GM12878 (cell line): ENCODE data around the gene XRN2. TPM values are rescaled to one million over a fixed set of nuclear protein-coding genes. Genes with fewer than 3 reads are reported as not detected.

Experiments
- ATAC-seq: fragments of 200-7000 bp; cut with Tn5 transposase; 3 replicates; pipeline ENCODE4 v1.9.1; 2020; ENCODE audit warnings: mild to moderate bottlenecking, moderate library complexity
- BruUV-seq: library from RNA; stranded (reverse); fragments of 400-500 nt; replicated peaks from 2 replicates; lab custom pipeline; 2021; lab: Mats Ljungman, UMichigan
- CTCF ChIA-PET: fragments of 300-600 bp; sonication (Branson Sonifier 250); formaldehyde crosslinking; extraction: SDS; loops from one replicate; lab custom pipeline; 2021; ENCODE audit warnings: inconsistent platforms; lab: Yijun Ruan, JAX
- POLR2A ChIA-PET: fragments of 350-600 bp; formaldehyde crosslinking; extraction: SDS; loops from one replicate; lab custom pipeline; 2021; ENCODE audit warnings: inconsistent platforms; lab: Charles Lee
- RAD21 ChIA-PET: fragments of 300-600 bp; sonication (Branson Sonifier 250); formaldehyde crosslinking; loops from one replicate; lab custom pipeline; 2023; ENCODE audit warnings: antibody characterized with exemption; ENCODE audit not compliant: unreplicated experiment; lab: Charles Lee
- SMC1A ChIA-PET: fragments of 300-600 bp; sonication (Branson Sonifier 250); formaldehyde crosslinking; loops from one replicate; lab custom pipeline; 2023; ENCODE audit not compliant: unreplicated experiment, uncharacterized antibody; lab: Charles Lee
- DNase-seq: peaks from one replicate; pipeline ENCODE4 v3.0.0-alpha.2; 2011; ENCODE audit warnings: low read depth, low spot score
- FAIRE-seq: peaks from 3 replicates; lab custom pipeline; 2011; peaks lifted over from hg19 to GRCh38; lab: Jason Lieb, UNC
- H2AFZ ChIP-seq: 2 replicates; pipeline ENCODE4 v1.6.0; 2011; ENCODE audit warnings: low read depth, low read length, control low read depth; ENCODE audit not compliant: control insufficient read depth
- H3K27ac ChIP-seq: 2 replicates; pipeline ENCODE4 v1.5.1; 2011; ENCODE audit warnings: control low read depth; ENCODE audit not compliant: control insufficient read depth, insufficient read depth
- H3K27me3 ChIP-seq, 2 experiments: replicated peaks in 1 of 2; 2 replicates each; pipeline versions ENCODE4 v1.6.0 to v1.6.1; 2011; ENCODE audit warnings: low read length in 1 of 2; ENCODE audit not compliant: control insufficient read depth in 2 of 2, insufficient read depth in 2 of 2
- H3K36me3 ChIP-seq, 2 experiments: 2 replicates each; pipeline ENCODE4 v1.5.1; 2011; ENCODE audit warnings: low read length in 1 of 2; ENCODE audit not compliant: control insufficient read depth in 2 of 2, insufficient read depth in 2 of 2
- H3K4me1 ChIP-seq: 2 replicates; pipeline ENCODE4 v1.6.1; 2011; ENCODE audit warnings: mild to moderate bottlenecking, low read length, moderate library complexity, mixed read lengths; ENCODE audit not compliant: control insufficient read depth, insufficient read depth
- H3K4me2 ChIP-seq: 2 replicates; pipeline ENCODE4 v1.6.0; 2011; ENCODE audit warnings: control low read depth; ENCODE audit not compliant: control insufficient read depth, insufficient read depth
- H3K4me3 ChIP-seq: fragments of 200-600 bp; sonication (generic); 2 replicates; pipeline ENCODE4 v1.5.1; 2016
- H3K79me2 ChIP-seq: 2 replicates; pipeline ENCODE4 v1.6.0; 2011; ENCODE audit warnings: low read length; ENCODE audit not compliant: control insufficient read depth, insufficient read depth
- H3K9ac ChIP-seq: 2 replicates; pipeline ENCODE4 v1.8.0; 2011; ENCODE audit warnings: low read length, control low read depth, mixed read lengths; ENCODE audit not compliant: control insufficient read depth, insufficient read depth
- H3K9me3 ChIP-seq: replicated peaks from 3 replicates; pipeline ENCODE4 v1.5.1; 2011; ENCODE audit warnings: mild to moderate bottlenecking, low read length; ENCODE audit not compliant: control insufficient read depth, insufficient read depth
- H4K20me1 ChIP-seq: 2 replicates; pipeline ENCODE4 v1.6.0; 2011; ENCODE audit not compliant: control insufficient read depth, insufficient read depth
- ELK1 ChIP-seq: IDR thresholded peaks from 2 replicates; pipeline ENCODE4 v1.6.1; 2012; ENCODE audit warnings: low read depth, low read length, improper control_type of control experiment
- STAT3 ChIP-seq: IDR thresholded peaks from 2 replicates; pipeline ENCODE4 v1.6.1; 2011; ENCODE audit warnings: low read depth, low read length, improper control_type of control experiment
- TBL1XR1 ChIP-seq: IDR thresholded peaks from 2 replicates; pipeline ENCODE4 v1.6.1; 2012; ENCODE audit warnings: low read depth, low read length, improper control_type of control experiment
- ZNF274 ChIP-seq: IDR thresholded peaks from one replicate; pipeline ENCODE4 v1.8.0; 2011; ENCODE audit not compliant: insufficient read length, insufficient read depth
- whole genome bisulfite sequencing: methylation state at CpG from one replicate; pipeline ENCODE4 v1.1.6; 2016; ENCODE audit warnings: low lambda C conversion rate; ENCODE audit not compliant: insufficient replicate concordance, insufficient coverage; ENCODE audit errors: missing lambda C conversion rate; 5-methylcytosine and 5-hydroxymethylcytosine counted together
- in situ Hi-C: fragments of 300-500 bp; cut with MboI; formaldehyde crosslinking; loops from 9 replicates; pipeline ENCODE4 v1.14.3; 2018; ENCODE audit warnings: mixed read lengths
- intact Hi-C: fragments of 100-400 bp; cut with micrococcal nuclease; formaldehyde crosslinking; loops from one replicate; pipeline ENCODE4 v1.14.2; 2022; ENCODE audit not compliant: unreplicated experiment
- polyA plus RNA-seq, 11 experiments: library from polyadenylated mRNA; depleted of rRNA in 4 of 11; unstranded in 6 of 11; stranded (reverse) in 5 of 11; fragments of >200 nt; fragmentation: Nextera tagmentation in 4 of 11; fragmentation: Illumina TruSeq in 1 of 11; extraction: Ambion mirVana in 4 of 11; extraction: Trizol in 1 of 11; gene quantifications; 1 replicate in 1 of 11; 2 replicates in 10 of 11; pipeline versions ENCODE4 v1.2.1 to v1.2.3, GENCODE V29; 2011 to 2016; ENCODE audit warnings: inconsistent platforms in 2 of 11, missing spikeins in 2 of 11, low read depth in 1 of 11
- total RNA-seq, 4 experiments: library from RNA; depleted of rRNA in 3 of 4; stranded (reverse); fragments of >200 nt in 3 of 4; fragmentation: Illumina TruSeq in 1 of 4; extraction: Trizol in 1 of 4; gene quantifications; 2 replicates each; pipeline versions ENCODE4 v1.2.1 to v1.2.3, GENCODE V29; 2013 to 2021
- TF ChIP-seq, protein P1 (sequence below): fragments of 450-650 bp; IDR thresholded peaks from 2 replicates; pipeline ENCODE4 v1.6.1; 2014; ENCODE audit warnings: mild to moderate bottlenecking
- TF ChIP-seq, protein P2 (sequence below), 3 experiments: IDR thresholded peaks in 2 of 3; conservative IDR thresholded peaks in 1 of 3; 2 replicates each; pipeline ENCODE4 v1.5.1; 2011; ENCODE audit warnings: low read depth in 3 of 3, low read length in 3 of 3, mild to moderate bottlenecking in 3 of 3, control low read depth in 2 of 3, moderate library complexity in 2 of 3, inconsistent platforms in 1 of 3, mixed read lengths in 1 of 3; ENCODE audit not compliant: control insufficient read depth in 2 of 3, insufficient read depth in 1 of 3; ENCODE audit errors: extremely low read depth in 1 of 3

XRN2 gene
- total and polyA plus RNA-seq, 10 of the 15 experiments (the other 5 are each of a cell fraction or from before 2014, with no cell fraction given): 59.7 to 97.8 (median 75.6) TPM

DNA sequence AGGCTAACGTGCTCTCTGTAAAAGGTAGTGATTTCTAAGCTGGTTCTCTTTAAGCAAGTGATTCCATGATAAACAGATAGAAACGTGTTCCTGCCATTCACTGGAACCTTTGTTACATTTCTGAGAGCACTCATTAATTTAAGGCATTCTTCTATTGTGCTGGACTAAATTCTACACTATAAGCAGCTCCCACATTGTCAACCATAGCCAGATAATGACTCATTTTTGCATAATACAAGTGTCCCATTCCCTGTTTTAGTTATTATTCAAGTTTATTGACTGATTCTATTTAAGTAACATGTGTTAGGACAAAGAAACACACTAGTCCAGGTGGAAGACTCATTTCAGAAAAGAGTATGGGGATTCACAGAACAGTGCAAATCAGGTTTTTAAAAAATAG, 13.5 kb upstream of the XRN2 start:
- 0% methylated on average over 2 of the region's 2 CpGs for WGBS

GRCh38 chr20:21291026-21291425, 12.1 kb upstream of the XRN2 start:
- POLR2A ChIA-PET: no interaction called here
- RAD21 ChIA-PET: no interaction called here
- Histone ChIP-seq H3K9ac (no peak overlapping the region), H3K27me3 (no peaks in the 10 kb centered on the region), H4K20me1 (no peaks in the 10 kb centered on the region), H3K4me2 (no peak overlapping the region), H2AFZ (no peak overlapping the region), H3K79me2 (no peaks in the 10 kb centered on the region), H3K9me3 (no peaks in the 10 kb centered on the region), H3K4me3 (no peak overlapping the region), H3K36me3 (no peaks in the 10 kb centered on the region), H3K27ac (no peak overlapping the region), H3K4me1 (no peaks in the 10 kb centered on the region)
- TF ChIP-seq, protein P1, sequence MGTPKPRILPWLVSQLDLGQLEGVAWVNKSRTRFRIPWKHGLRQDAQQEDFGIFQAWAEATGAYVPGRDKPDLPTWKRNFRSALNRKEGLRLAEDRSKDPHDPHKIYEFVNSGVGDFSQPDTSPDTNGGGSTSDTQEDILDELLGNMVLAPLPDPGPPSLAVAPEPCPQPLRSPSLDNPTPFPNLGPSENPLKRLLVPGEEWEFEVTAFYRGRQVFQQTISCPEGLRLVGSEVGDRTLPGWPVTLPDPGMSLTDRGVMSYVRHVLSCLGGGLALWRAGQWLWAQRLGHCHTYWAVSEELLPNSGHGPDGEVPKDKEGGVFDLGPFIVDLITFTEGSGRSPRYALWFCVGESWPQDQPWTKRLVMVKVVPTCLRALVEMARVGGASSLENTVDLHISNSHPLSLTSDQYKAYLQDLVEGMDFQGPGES: no peak
- no peak for TF ChIP-seq ZNF274
- no peak for TF ChIP-seq ELK1
- SMC1A ChIA-PET: no interaction called here
- WGBS: 75% methylated on average over 2 of the region's 2 CpGs
- intact Hi-C loops: no loop called here
- in situ Hi-C loops: no loop called here
- DNase-seq (no peak), FAIRE-seq (no peak), ATAC-seq (no peak)
- CTCF ChIA-PET: no interaction called here
- no TSS peak for BruUV-seq

More for the DNA sequence above, 13.5 kb upstream of the XRN2 start:
- no peak overlapping the region for H3K4me2 ChIP-seq
- H3K36me3 ChIP-seq: no peaks in the 10 kb centered on the region
- H3K9ac ChIP-seq: no peak overlapping the region
- ATAC-seq (no peak), FAIRE-seq (no peak), DNase-seq (no peak)
- no peak overlapping the region for H3K4me3 ChIP-seq
- CTCF ChIA-PET: interaction anchor here (1.2 kb wide), 1 partner anchor 351 kb away, joined by 3 read pairs; no protein-coding TSS in a partner anchor
- H3K4me1 ChIP-seq: no peaks in the 10 kb centered on the region
- H4K20me1 ChIP-seq: no peaks in the 10 kb centered on the region
- POLR2A ChIA-PET: no interaction called here
- BruUV-seq: no TSS peak
- in situ Hi-C loops: no loop called here
- H3K27ac ChIP-seq: no peak overlapping the region
- no peaks in the 10 kb centered on the region for H3K79me2 ChIP-seq
- SMC1A ChIA-PET: interaction anchor here (1.0 kb wide), 1 partner anchor 10 kb away, joined by 3 read pairs; no protein-coding TSS in a partner anchor
- H2AFZ ChIP-seq: no peak overlapping the region
- intact Hi-C loops: no loop called here
- no peak for TF ChIP-seq TBL1XR1
- TF ChIP-seq, protein P2, sequence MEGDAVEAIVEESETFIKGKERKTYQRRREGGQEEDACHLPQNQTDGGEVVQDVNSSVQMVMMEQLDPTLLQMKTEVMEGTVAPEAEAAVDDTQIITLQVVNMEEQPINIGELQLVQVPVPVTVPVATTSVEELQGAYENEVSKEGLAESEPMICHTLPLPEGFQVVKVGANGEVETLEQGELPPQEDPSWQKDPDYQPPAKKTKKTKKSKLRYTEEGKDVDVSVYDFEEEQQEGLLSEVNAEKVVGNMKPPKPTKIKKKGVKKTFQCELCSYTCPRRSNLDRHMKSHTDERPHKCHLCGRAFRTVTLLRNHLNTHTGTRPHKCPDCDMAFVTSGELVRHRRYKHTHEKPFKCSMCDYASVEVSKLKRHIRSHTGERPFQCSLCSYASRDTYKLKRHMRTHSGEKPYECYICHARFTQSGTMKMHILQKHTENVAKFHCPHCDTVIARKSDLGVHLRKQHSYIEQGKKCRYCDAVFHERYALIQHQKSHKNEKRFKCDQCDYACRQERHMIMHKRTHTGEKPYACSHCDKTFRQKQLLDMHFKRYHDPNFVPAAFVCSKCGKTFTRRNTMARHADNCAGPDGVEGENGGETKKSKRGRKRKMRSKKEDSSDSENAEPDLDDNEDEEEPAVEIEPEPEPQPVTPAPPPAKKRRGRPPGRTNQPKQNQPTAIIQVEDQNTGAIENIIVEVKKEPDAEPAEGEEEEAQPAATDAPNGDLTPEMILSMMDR (IDR thresholded peaks at IDR 0.05 in 2 of 3, conservative IDR thresholded peaks at IDR 0.05 in 1 of 3; ENCODE audit: control insufficient read depth in 2 of 3, extremely low read depth in 1 of 3, insufficient read depth in 1 of 3, low read depth in 3 of 3, low read length in 3 of 3): no peak
- no peak for TF ChIP-seq STAT3
- RAD21 ChIA-PET: no interaction called here
- no peaks in the 10 kb centered on the region for H3K9me3 ChIP-seq
- no peaks in the 10 kb centered on the region for H3K27me3 ChIP-seq
